Fibroblast of skin of back (primary cell): ENCODE measurements around the gene ANKRD18B.
"Not testable (repeated sequence)": the region's sequence is repeated elsewhere in the genome, so short reads cannot be mapped to it uniquely, and the experiment has no call there.

Experiments used
- DNase-seq: peaks from one replicate; pipeline ENCODE4 v3.0.0-alpha.2; 2013

ANKRD18B gene

DNA sequence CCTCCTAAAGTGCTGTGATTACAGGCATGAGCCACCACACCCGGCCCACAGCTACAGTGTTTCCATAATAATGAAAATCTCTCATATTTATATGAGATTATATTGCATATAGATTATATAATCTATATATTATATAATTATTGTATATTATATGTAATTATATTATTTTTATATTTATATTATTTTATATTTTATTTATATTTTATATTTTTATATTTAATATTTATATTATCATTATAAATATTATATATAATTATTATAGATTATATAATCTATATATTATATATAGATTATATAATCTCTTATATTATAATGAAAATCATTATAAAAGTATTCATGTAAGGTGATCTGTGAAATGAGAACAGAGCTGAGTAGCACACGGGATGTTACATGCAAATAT is 11.5 kb downstream of the ANKRD18B start:
- no peak for DNase-seq

DNA sequence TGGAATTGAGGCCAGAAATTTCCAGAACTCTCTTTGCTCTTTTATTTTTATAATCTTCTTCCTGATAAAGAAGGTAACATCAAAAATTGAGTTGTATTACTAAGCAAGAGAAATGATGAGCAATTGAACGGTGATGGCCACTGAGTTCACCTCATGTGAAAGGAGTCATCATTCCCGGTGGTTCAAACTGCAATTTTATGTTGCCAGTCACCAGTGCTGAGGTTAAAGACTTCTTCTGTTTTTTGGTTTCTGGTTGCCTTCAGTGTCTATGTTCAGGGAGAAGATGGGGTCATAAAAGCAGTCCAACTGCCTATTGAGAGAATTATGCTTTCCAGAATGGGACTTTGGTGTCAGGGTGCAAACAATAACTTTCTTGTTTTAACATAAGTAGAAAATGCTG is 19.4 kb downstream of the ANKRD18B start:
- DNase-seq, result not testable (repeated sequence)

- not testable (repeated sequence) for DNase-seq
Observed at GRCh38 chr9:33545715-33546114, 21.7 kb downstream of the ANKRD18B start.

- peak; percentile 32 for DNase-seq
Observed at GRCh38 chr9:33548816-33549215, 24.8 kb downstream of the ANKRD18B start.

- DNase-seq, result peak; percentile 47
Observed at GRCh38 chr9:33549418-33549817, 25.4 kb downstream of the ANKRD18B start.

- not testable (repeated sequence) for DNase-seq
Observed at GRCh38 chr9:33551183-33551582, 27.1 kb downstream of the ANKRD18B start.

- DNase-seq, result peak; percentile 12
Observed at GRCh38 chr9:33552315-33552725, 28.3 kb downstream of the ANKRD18B start.

DNA sequence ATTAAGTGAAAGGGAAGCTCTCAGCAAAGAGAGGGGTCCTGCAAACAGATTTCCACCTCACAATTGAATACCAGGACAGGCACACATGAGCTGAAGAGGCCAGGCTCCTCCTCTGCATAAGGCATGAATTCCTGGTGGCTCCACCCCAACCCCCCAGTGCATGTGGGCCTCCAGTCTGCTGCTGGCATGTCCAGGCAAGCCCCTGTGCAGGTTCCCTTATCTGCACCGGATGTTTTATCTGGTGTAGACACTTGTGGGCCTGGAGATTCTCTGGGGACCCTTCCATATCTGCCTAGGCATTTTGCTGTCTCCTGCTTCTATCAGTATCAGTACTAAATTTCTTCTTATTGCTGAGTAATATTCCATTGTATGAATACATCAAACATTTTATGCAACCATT is 36.2 kb downstream of the ANKRD18B start:
- peak; percentile 8 for DNase-seq

- not testable (repeated sequence) for DNase-seq
Observed at GRCh38 chr9:33562196-33562595, 38.1 kb downstream of the ANKRD18B start.

GRCh38 chr9:33567776-33568175 is 43.7 kb downstream of the ANKRD18B start:
- not testable (repeated sequence) for DNase-seq

- not testable (repeated sequence) for DNase-seq
Observed at GRCh38 chr9:33577786-33578185, 53.7 kb downstream of the ANKRD18B start.

DNA sequence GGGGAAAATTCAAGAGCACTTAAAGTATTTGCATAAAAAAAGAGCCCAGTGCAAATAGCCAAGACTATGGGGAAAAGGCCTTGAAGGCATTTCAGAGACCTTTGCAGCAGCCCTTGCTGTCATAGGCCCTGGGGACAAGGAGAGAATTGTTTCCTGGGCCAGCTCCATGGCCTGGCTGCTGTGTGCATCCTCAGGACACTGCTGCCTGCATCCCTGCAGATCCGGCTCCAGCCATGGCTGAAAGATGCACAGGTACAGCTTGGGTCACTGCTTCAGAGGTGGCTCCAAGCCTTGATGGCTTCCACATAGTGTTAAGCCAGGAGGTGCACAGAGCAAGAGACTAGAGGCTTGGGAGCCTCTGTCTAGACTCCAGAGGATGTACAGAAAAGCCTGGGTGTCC is 55.9 kb downstream of the ANKRD18B start:
- DNase-seq, result not testable (repeated sequence)

DNA sequence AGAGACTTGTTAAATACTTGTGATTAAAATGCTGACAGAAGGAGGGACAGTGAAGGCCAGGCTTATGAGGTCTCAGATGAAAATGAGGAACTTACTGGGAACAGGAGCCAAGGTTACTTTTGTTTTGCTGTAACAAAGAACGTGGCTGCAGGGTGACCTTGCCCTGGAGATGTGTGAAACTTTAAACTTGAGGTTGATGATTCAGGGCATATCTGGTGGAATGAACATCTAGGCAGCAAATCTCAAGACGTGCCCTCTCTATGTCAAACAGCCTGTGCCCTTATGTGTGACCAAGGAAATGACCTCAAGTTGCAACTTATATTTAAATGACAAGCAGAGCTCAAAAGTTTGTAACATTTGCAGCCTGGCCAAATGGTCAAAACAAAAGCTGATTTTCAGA is 58.6 kb downstream of the ANKRD18B start:
- not testable (repeated sequence) for DNase-seq

- not testable (repeated sequence) for DNase-seq
Observed at GRCh38 chr9:33586128-33586527, 62.1 kb downstream of the ANKRD18B start.

GRCh38 chr9:33587799-33588198 is 63.7 kb downstream of the ANKRD18B start:
- not testable (repeated sequence) for DNase-seq

DNA sequence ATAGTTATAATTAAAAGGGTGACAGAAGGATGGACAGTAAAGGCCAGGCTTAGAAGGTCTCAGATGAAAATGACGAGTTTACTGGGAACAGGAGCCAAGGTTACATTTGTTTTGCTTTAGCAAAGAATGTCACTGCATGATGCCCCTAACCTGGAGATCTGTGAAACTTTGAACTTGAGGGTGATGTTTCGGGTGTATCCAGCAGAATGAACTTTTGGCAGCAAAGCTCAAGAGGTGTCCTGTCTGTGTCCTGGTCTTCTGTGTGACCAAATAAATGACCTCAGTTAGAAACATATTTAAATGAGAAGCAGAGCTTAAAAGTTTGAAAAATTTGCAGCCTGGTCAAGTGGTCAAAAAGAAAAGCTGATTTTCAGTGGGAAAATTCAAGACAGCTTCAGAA is 64.8 kb downstream of the ANKRD18B start:
- not testable (repeated sequence) for DNase-seq

- DNase-seq, result not testable (repeated sequence)
Observed at GRCh38 chr9:33590857-33591256, 66.8 kb downstream of the ANKRD18B start.

- not testable (repeated sequence) for DNase-seq
Observed at GRCh38 chr9:33596974-33597373, 72.9 kb downstream of the ANKRD18B start.

DNA sequence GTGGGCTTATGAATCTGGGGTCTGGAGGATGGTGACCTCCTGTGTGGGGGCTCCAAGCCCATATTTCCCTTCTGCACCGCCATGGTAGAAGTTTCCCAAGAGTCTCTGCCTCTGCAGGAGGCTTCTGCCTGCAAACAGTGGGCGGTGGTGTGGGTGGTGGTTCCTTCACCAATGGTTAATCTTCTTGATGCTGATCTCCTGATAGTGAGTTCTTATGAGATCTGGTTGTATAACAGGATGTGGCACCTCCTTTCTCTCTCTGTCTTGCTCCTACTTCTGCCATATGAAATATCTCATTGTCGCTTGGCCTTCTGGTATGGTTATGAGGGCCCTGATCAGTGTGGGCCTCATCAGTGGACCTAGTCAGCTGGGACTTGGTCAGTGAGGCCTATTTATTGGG is 73.3 kb downstream of the ANKRD18B start:
- not testable (repeated sequence) for DNase-seq

- not testable (repeated sequence) for DNase-seq
Observed at GRCh38 chr9:33598796-33599379, 74.8 kb downstream of the ANKRD18B start.

GRCh38 chr9:33600911-33601310 is 76.9 kb downstream of the ANKRD18B start:
- not testable (repeated sequence) for DNase-seq

DNA sequence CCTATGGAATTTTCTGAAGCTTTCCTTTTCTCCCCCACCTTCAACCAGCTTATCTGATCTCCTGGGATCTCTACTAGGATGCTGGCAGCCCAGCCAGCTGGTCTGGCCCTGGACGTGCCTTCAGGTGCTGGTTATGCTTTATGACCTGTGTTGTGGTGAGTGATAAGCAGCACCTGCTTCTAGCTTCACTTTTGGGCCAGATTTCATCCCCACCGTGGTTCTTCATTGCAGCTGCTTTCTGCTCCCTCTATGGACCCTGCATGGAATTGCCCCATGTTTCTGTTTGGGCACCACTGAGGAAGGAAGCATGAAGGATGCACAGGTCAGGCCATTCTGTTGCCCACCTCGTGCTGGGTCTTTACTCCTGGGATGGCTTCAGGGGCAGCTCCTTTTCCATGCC is 80.2 kb downstream of the ANKRD18B start:
- not testable (repeated sequence) for DNase-seq

- not testable (repeated sequence) for DNase-seq
Observed at GRCh38 chr9:33604936-33605335, 80.9 kb downstream of the ANKRD18B start.

DNA sequence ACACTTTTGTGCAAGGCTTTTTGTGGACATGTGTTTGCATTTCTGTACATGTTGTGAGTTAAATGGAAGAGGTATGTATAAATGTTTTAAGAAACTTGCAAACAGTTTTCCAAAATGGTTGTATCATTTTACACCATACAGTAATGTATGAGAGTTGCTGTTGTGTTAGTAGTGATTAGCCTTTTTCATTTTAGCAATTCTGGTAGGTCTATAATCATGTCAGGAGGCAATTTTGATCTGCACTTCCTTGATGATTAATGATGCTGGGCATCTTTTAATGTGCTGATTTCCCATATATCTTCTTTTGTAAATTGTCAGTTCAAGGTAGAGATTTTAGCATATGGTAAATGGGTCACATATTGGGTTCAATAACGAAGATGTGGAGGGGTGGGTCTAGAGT is 87.3 kb downstream of the ANKRD18B start:
- no peak for DNase-seq

GRCh38 chr9:33612410-33612809 is 88.4 kb downstream of the ANKRD18B start:
- DNase-seq, result not testable (repeated sequence)
